Stimulated activated CD8-positive, alpha-beta memory T cell treated with anti-CD3 and anti-CD28 coated beads, Interleukin-15, amount 100 ng/mL, for 4 hours (primary cell): ENCODE measurements around the gene UBE2D2.
"Not testable (repeated sequence)": the region's sequence is repeated elsewhere in the genome, so short reads cannot be mapped to it uniquely, and the experiment has no call there.

Source experiments
- DNase-seq, 2 donors: peaks; one replicate each; pipeline ENCODE4 v3.0.0-alpha.2; 2020; ENCODE audit warnings: low read depth in 2 of 2

The UBE2D2 gene

DNA sequence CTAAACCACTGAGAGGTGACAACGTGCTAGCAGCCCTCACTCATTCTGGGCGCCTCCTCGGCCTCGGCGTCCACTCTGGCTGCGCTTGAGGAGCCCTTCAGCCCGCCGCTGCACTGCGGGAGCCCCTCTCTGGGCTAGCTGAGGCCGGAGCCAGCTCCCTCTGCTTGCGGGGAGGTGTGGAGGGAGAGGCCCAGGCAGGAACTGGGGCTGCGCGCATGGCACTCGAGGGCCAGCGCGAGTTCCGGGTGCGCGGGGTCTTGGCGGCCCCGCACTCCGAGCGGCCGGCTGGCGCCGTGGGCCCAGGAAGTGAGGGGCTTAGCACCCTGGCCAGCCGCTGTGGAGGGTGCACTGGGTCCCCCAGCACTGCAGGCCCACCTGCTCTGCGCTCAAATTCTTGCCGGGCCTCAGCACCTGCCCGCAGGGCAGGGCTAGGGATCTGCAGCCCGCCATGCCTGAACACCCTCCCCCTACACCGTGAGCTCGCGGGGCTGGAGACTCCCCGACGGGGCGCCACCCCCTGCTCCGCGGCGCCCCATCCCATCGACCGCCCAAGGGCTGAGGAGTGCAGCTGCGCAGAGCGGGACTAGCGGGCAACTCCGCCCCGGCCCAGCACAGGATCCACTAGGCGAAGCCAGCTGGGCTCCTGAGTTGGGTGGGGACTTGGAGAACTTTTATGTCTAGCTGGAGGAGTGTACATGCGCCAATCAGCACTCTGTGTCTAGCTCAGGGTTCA, 11.8 kb upstream of the UBE2D2 start:
- DNase-seq: no peak

GRCh38 chr5:139550051-139550872, 10.9 kb upstream of the UBE2D2 start:
- DNase-seq: not testable (repeated sequence)

DNA sequence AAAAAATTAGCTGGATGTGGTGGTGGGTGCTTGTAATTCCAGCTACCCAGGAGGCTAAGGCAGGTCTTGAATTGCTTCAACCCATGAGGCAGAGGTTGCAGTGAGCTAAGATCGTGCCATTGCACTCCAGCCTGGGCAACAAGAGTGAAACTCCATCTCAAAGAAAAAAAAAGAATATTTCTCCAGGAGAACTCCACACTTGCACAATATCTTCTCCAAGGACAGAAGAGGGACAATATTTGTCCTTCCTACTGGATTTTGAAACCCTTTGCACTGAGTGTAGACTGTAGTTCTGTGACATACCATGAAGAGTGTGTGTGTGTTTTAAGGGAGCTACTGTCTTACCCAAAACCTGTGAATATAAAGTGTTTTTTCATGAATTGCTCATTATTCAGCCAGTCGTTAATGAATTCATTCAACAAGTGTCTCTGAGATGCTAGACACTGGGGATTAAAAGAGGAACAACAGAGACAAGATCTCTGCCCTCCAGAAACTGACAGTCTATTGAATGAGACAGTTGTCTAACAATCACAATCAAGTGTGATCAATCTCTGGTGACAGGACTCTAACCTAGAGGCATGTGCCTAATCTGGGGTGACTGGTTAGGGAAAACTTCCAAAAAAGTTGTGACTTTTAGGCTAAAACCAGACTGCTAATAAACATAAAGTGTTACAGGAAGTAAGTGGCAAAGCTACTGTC, 9.8 kb upstream of the UBE2D2 start:
- DNase-seq: no peak

DNA sequence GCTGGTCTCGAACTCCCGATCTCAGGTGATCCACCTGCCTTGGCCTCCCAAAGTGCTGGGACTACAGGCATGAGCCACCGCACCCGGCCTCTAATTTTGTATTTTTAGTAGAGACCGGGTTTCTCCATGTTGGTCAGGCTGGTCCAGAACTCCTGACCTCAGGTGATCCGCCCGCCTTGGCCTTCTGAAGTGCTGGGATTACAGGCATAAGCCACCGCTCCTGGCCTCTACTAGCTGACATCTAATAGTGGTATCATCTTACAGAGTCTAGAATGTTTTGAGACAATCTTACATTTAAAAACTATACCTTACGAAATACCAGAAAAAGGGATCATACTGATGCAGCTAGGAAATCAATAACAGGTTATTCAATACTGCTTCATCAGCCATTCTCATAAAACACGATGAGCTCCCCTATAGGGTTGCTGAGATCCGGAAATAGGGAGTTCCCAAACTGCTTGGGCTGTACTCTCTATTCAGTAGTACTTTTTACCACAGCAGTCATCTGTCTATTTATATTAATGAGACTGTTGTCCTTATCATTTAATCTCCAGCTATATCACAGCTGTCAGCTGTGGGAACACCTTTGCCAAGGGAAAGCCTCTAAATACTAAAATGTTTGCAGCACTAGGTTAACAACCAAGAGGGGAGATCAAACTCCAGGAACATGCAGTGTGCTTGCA, 8.1 kb upstream of the UBE2D2 start:
- no peak for DNase-seq

DNA sequence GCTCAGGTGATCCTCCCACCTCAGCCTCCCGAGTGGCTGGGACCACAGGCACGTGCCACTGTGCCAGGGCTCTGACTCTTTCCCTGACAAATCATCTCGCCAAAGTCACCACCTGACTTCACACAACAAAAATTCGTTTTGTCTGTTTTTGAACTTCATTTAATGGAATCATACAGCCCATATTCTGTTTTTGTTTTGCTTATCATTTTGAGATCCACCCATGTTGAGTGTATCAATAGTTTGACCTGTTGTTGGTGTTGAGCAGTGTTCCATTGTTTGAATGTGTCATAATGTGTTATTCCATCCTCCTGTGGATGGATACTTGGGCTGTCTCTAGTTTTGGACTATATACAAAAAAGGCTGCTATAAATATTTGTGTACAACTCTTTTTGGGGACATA, 6.9 kb upstream of the UBE2D2 start:
- no peak for DNase-seq

DNA sequence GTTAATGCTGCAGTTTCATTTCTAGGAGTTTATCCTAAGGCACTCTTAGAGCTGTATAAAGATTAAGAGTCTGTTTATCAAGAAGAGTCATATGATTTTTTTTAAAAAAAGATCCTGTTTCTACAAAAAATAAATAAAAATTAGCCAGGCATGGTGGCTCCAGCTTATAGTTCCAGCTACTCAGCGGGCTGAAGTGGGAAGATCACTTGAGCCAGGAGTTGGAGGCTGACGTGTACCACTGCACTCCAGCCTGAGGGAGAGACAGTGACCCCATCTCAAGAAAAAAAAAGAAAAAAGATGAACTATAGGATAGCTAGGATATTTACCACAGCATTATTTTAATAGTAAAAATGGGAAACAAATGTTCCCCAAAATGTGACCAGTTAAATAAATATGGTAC, 3.3 kb upstream of the UBE2D2 start:
- DNase-seq: no peak

GRCh38 chr5:139561655-139562451, 714 bp downstream of the UBE2D2 start:
- no peak for DNase-seq

GRCh38 chr5:139562847-139563246, 1.7 kb downstream of the UBE2D2 start:
- no peak for DNase-seq

GRCh38 chr5:139565411-139566305, 4.5 kb downstream of the UBE2D2 start:
- peak in 1 of 2 donors; percentile 12 for DNase-seq

DNA sequence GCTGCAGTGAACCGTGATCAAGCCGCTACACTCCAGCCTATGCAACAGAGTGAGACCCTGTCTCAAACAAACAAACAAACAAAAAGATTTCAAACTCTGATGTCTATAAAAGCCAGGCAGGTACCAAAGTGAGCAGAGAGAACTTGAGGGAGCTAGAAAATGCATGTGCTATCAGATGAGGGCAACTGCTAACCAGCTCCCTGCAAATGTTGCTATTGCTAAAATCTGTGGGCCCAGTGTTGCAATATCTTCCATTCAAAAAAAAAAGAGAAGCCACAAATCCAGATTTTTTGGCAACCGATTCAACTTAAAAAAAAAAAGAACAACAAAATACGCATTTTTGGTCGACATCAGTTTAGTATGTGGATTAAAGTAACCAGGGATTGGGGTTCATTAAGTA, 5.5 kb downstream of the UBE2D2 start:
- DNase-seq: no peak

DNA sequence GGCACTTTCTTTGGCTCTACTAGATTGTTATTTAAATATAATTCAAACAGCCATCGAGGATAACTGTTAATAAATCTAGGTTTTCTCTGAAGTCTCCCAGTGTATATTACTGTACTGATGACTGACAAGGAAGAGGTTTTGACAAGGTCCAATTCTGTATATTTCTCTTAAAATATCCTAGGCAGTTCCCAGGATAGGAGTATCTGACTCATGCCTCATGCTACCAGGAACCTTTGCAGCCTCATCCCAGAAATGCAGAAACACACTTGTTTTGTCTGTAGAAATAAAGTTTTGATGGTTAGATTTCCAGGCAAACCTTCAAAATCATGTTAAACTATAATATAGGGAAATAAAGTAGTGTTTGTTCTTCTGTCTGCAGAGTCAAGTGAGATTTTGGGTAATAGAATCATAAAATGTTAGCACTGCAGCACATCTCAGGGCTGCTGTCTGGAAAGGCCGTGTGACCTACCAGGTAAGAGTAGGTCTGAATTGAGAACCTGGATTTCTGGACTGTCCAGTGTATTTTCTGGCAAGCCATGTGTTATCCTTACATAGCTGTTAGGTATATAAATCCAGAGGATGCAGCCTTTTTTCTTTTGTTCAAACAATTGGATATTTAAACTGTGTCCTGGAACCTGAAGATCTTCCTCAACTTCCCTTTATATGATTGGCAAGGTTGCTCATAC, 8.3 kb downstream of the UBE2D2 start:
- no peak for DNase-seq

- DNase-seq: no peak
Measured at GRCh38 chr5:139571543-139571942, 10.4 kb downstream of the UBE2D2 start.

DNA sequence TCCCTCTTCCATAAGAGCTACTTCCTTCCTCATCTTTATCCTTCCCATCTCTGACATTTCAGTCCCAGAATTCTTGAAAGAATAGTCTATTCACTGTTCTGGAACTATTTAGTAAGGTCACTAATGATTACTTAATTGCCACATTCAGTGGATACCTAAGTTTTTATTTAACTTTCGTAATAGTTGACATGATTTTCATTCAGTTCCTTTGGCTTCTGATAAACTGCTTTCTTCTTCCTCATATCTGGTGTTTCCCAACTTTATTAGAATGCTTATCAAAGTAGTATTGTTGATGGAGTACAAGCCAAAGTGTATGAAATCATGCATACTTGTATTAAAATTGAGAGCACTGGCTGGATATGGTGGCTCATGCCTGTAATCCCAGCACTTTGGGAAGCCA, 10.8 kb downstream of the UBE2D2 start:
- DNase-seq: no peak

DNA sequence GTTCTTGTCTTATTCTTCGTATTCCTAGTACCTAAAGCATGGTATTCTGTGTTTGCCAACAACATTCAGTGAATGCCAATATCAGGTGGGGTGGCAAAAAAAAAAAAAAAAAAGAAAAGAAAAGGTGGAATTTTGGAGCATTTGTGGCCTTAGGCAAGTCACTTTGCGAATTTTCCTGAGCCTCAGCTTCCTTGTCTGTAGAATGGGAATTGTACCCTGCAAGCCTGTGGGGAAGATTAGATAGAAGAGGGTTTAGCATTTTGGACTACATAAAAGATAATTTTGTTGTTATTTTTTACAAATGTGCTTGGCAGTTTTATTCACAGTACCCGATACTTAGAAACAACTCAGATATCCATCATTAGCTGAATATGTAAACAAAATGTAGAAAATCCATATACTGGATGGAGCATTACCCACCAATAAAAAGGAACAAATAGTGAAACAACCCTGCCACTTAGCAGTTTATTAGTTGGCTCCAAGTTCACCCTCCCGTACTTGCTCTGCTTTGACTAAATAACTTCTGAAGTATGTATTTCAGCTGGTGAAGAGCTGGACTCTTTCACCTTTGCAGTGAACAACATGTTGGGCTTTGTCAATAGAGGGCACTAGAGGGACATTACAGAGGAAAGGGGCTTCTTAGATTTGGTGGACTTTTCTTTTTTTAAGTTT, 13.6 kb downstream of the UBE2D2 start:
- no peak for DNase-seq

DNA sequence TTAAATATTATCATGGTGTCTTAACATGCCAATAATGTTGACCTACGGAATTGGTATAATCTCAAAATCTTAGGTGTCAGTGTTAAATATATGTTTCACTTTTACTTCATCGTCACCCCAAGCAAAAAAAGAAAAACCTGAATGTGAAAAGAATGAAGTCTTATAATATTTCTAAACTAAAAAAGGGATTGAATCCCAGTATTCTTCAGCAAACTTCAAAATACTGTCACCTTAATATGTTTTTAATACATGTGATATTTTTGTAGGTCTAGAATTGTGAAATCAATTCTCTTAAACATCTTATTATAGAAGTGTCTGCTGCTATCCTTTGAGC, 14.1 kb downstream of the UBE2D2 start:
- no peak for DNase-seq

GRCh38 chr5:139575751-139576150, 14.6 kb downstream of the UBE2D2 start:
- DNase-seq: no peak

DNA sequence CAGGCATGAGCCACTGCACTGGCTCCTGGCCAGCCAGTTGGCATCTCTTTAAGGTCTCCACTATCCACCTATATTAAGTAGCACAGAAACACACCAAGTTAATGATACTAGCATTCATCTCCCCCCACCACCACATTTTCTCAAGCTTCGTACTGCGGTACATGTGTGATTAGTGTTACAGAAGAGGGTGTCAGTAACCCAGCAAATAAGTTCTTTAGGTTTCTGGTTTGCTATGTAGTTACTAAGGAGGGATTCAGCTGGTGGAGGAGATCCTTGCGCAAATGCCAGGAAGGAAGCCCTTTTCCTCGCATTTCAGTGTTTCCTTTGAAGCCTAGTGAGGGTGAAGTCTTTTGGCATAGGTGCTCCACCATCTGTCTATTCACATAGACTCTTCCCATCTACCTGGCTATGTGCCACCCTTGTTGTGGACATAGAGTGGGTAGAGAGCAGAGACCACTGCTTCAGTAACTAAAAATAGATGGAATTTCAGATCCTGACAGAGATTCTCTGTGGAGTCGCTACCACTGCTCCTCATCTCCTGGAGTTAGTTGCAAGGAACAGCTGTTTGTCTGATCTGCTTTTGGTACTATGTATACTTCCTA, 16.7 kb downstream of the UBE2D2 start:
- DNase-seq: no peak

DNA sequence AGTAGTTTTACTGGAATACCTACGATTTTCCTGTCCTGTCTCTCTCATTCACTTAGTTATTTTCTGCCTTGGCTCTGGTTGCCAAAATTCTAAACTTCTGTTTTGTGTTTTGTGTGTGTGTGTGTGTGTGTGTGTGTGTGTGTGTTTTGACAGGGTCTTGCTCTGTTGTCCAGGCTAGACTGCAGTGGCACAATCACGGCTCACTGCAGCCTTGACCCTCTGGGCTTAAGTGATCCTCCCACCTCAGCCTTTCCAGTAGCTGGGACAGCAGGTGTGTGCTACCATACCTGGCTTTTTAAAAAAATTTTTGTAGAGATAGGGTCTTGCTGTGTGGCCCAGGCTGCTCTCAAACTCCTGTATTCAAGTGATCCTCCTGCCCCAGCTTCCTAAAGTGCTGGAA, 17.2 kb downstream of the UBE2D2 start:
- no peak for DNase-seq

GRCh38 chr5:139582181-139582580, 21.0 kb downstream of the UBE2D2 start:
- DNase-seq: not testable (repeated sequence)
